Heart right ventricle (tissue), 16 donors: ENCODE data around the gene GPR31. TPM values are rescaled to one million over a fixed set of nuclear protein-coding genes. Genes with fewer than 3 reads are reported as not detected.
"Not testable (repeated sequence)": the region's sequence is repeated elsewhere in the genome, so short reads cannot be mapped to it uniquely, and the experiment has no call there.

Experiments
- ATAC-seq, 8 donors: fragments of 200-7000 bp; cut with Tn5 transposase; one replicate each; pipeline ENCODE4 v1.9.1; 2020; ENCODE audit warnings: mild to moderate bottlenecking in 8 of 8, moderate library complexity in 8 of 8, moderate number of reproducible peaks in 1 of 8
- DNase-seq, 2 donors: peaks; one replicate each; pipeline ENCODE4 v3.0.0-alpha.2; 2020
- H3K27ac ChIP-seq, 10 donors: fragments of 200-600 bp; sonication (generic) in 2 of 10; one replicate each; pipeline versions ENCODE4 v1.5.0 to v1.8.0; 2020 to 2022; ENCODE audit warnings: mild to moderate bottlenecking in 3 of 10
- H3K27me3 ChIP-seq, 7 donors: fragments of 200-600 bp; one replicate each; pipeline ENCODE4 v1.8.0; 2021 to 2022; ENCODE audit warnings: mild to moderate bottlenecking in 2 of 7
- H3K36me3 ChIP-seq, 9 donors: fragments of 200-600 bp; sonication (generic) in 1 of 9; one replicate each; pipeline versions ENCODE4 v1.5.0 to v1.8.0; 2020 to 2022; ENCODE audit warnings: mild to moderate bottlenecking in 2 of 9
- H3K4me1 ChIP-seq, 9 donors: fragments of 200-600 bp; sonication (generic) in 1 of 9; one replicate each; pipeline versions ENCODE4 v1.5.0 to v1.8.0; 2020 to 2022; ENCODE audit warnings: mild to moderate bottlenecking in 4 of 9
- H3K4me3 ChIP-seq, 10 donors: fragments of 200-600 bp; sonication (generic) in 2 of 10; one replicate each; pipeline versions ENCODE4 v1.5.0 to v1.8.0; 2020 to 2022; ENCODE audit warnings: mild to moderate bottlenecking in 7 of 10, moderate library complexity in 2 of 10
- H3K9me3 ChIP-seq, 11 donors: fragments of 200-600 bp in 10 of 11; sonication (generic) in 2 of 11; one replicate each; pipeline versions ENCODE4 v1.5.0 to v1.8.0; 2013 to 2022; ENCODE audit warnings: mild to moderate bottlenecking in 2 of 11, control low read depth in 1 of 11, moderate library complexity in 1 of 11
- WGBS, 2 donors: extraction: QIAGEN DNeasy Blood & Tissue Kit; methylation state at CpG; one replicate each; pipeline ENCODE4 v1.1.7; 2013; ENCODE audit warnings: inconsistent platforms in 1 of 2; 5-methylcytosine and 5-hydroxymethylcytosine counted together
- intact Hi-C, 10 donors: fragments of 100-400 bp; cut with DNase I; formaldehyde crosslinking; loops; one replicate each; pipeline versions ENCODE4 v1.11.1 to v1.14.2; 2022
- long read RNA-seq, 3 donors: library from polyadenylated mRNA; unstranded; transcript quantifications; one replicate each; pipeline ENCODE4 v2.0.0, GENCODE V29; 2020 to 2021
- polyA plus RNA-seq, 2 donors: library from polyadenylated mRNA; stranded (reverse); fragments of 200-250 nt; gene quantifications; one replicate each; pipeline ENCODE4 v1.2.3, GENCODE V29; 2013
- total RNA-seq, 10 donors: library from RNA; stranded (reverse); fragmentation: NEBNext Ultra II Directional in 3 of 10; extraction: Animal tissue kit (Norgen Biotek cat#: 25700) in 3 of 10; gene quantifications; one replicate each; pipeline versions ENCODE4 v1.2.1 to v1.2.4, GENCODE V29; 2021 to 2023
- TF ChIP-seq, protein P1 (sequence below), 9 donors: fragments of 200-600 bp; sonication (generic) in 2 of 9; IDR thresholded peaks; one replicate each; pipeline versions ENCODE4 v1.5.0 to v1.8.0; 2021 to 2022; ENCODE audit warnings: antibody characterized with exemption in 9 of 9, mild to moderate bottlenecking in 5 of 9, moderate library complexity in 1 of 9
- donor health status: Arrhythmogenic right ventricular cardiomyopathy.
- donor health status: ischemic (EF 13 %, LVEDD 7.1; RV severe dilation, severe dysfunction).
- donor health status: healthy with polysubstance abuse.
- donor health status: DM: no; HTN: yes; CAD: no.
- donor health status: DM: no; HTN: no; CAD: no.
- donor health status: ischemic (EF 25% LVEDD 6.9; RV normal size, moderate dysfunction).
- donor health status: ischemic (EF 25% LVEDD 5.7; RV mildly dilated, moderate dysfunction).
- donor health status: healthy.
- donor health status: DM: yes; HTN: yes; CAD: no.
- donor health status: Ischemic cardiomyopathy.
- donor health status: ischemic (EF 35%, LVEDD 5.7; RV mildly dilated, moderate dysfunction).
- donor health status: nonischemic (EF 11% LVEDD 7.7; RV severe dilation, severe dysfunction).
- donor health status: DM: yes; HTN: yes; CAD: no.
- donor health status: PGD.
- donor health status: ischemic (EF 29% LVEDD 5.4; RV normal size, mild dysfunction).
- donor health status: nonischemic (EF 23%, LVEDD 6.1; RV moderate dilation, normal function).

The GPR31 gene, protein sequence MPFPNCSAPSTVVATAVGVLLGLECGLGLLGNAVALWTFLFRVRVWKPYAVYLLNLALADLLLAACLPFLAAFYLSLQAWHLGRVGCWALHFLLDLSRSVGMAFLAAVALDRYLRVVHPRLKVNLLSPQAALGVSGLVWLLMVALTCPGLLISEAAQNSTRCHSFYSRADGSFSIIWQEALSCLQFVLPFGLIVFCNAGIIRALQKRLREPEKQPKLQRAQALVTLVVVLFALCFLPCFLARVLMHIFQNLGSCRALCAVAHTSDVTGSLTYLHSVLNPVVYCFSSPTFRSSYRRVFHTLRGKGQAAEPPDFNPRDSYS
- total RNA-seq: not detected
- not detected for polyA plus RNA-seq
- long read RNA-seq, donor 1: 0 reads
- long read RNA-seq, donor 2: 0 reads
- long read RNA-seq, donor 3: 0 reads

DNA sequence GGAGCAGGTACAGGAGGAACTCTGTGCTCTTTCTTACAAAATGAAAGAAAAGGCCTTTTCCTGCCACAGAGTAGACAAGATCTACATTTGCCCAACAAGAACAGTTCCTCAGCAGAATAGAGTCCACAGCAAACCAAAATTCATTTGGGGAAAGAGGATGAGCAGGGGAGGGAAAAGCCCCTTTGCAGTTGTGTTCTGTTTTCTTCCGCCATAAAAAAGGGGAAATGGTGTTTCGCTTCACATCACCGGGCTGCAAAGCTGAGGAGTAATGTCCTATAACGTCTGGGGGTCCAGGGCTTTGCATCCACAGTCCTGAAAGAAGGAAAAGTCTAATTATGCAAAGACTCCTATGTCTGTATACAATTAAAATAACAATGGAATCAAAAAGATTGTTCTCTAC is at the start of gene GPR31:
Gene GPR31, minus strand, starts transcription at position 118 of the 400 bp plus-strand sequence. CDS start 149 bp downstream, outside the sequence.
- H3K9me3 ChIP-seq: no peaks in the 10 kb centered on the region
- no peaks in the 10 kb centered on the region for H3K36me3 ChIP-seq
- DNase-seq (no peak), ATAC-seq (no peak)
- WGBS, 2 donors: 75 to 86% methylated on average over 4 of the region's 4 CpGs
- TF ChIP-seq, protein P1, sequence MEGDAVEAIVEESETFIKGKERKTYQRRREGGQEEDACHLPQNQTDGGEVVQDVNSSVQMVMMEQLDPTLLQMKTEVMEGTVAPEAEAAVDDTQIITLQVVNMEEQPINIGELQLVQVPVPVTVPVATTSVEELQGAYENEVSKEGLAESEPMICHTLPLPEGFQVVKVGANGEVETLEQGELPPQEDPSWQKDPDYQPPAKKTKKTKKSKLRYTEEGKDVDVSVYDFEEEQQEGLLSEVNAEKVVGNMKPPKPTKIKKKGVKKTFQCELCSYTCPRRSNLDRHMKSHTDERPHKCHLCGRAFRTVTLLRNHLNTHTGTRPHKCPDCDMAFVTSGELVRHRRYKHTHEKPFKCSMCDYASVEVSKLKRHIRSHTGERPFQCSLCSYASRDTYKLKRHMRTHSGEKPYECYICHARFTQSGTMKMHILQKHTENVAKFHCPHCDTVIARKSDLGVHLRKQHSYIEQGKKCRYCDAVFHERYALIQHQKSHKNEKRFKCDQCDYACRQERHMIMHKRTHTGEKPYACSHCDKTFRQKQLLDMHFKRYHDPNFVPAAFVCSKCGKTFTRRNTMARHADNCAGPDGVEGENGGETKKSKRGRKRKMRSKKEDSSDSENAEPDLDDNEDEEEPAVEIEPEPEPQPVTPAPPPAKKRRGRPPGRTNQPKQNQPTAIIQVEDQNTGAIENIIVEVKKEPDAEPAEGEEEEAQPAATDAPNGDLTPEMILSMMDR (IDR thresholded peaks at IDR 0.05): no peak
- no peak within 1 kb of the TSS for H3K27ac ChIP-seq
- peaks cover 0 to 21% (median 13%) of the 10 kb centered on the region in 7 donors for H3K27me3 ChIP-seq
- H3K4me1 ChIP-seq: peaks cover 0 to 10% (median 0%) of the 10 kb centered on the region in 9 donors
- intact Hi-C loops: no loop called here
- no peak within 1 kb of the TSS for H3K4me3 ChIP-seq

DNA sequence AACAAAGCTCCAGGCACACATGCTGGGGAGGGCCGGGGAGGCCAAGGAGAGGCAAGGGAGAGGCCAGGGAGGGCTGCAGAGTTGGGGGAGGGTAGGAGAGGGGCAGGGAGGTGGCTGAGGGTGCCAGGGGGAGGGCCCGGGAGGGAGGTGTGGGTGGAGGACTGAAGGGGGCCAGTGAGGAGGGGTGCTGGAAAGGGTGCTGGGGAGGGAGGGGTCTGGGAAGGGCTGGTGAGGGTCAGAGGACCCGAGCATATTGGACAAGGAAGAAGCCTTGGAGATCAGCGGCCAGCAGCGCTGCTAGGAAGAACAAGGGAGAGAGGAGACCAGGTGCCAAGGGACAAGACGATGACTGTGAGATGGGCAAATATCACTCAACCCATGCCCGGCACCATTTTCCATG is 49.7 kb upstream of the GPR31 start:
- DNase-seq (no peak), ATAC-seq (no peak)
- 82 to 94% methylated on average over 7 of the region's 7 CpGs for WGBS, 2 donors
- intact Hi-C loops: no loop called here
- TF ChIP-seq, protein P1 (IDR thresholded peaks at IDR 0.05): no peak
- Histone ChIP-seq H3K27ac (no peak overlapping the region), H3K4me3 (no peak overlapping the region), H3K27me3 (peaks cover 0 to 21% (median 0%) of the 10 kb centered on the region in 7 donors), H3K9me3 (no peaks in the 10 kb centered on the region), H3K4me1 (no peaks in the 10 kb centered on the region), H3K36me3 (no peaks in the 10 kb centered on the region)

DNA sequence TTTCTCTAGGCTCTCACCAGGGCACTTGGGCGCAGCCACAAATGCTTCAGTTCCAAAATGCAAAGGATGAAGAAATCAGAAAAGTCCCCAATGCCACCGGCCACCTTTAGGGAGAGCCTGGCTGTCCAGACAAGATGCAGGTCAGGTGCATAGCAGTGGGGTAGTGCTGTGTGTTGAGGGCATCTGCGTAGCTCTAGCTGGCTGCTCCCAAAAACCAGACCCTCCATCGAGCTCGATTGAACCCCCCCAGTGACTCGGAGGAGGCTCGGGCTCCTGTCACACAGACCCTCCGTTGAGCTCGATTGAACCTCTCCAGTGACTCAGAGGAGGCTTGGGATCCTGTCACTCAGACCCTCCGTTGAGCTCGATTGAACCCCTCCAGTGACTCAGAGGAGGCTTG is 47.5 kb upstream of the GPR31 start:
- H3K4me1 ChIP-seq, H3K36me3 ChIP-seq, DNase-seq, H3K9me3 ChIP-seq, H3K27ac ChIP-seq, intact Hi-C loops, H3K4me3 ChIP-seq, ATAC-seq: not testable (repeated sequence)
- peaks cover 0 to 35% (median 7%) of the 10 kb centered on the region in 7 donors for H3K27me3 ChIP-seq
- WGBS, 2 donors: 86 to 91% methylated on average over 10 to 11 of the region's 11 CpGs

DNA sequence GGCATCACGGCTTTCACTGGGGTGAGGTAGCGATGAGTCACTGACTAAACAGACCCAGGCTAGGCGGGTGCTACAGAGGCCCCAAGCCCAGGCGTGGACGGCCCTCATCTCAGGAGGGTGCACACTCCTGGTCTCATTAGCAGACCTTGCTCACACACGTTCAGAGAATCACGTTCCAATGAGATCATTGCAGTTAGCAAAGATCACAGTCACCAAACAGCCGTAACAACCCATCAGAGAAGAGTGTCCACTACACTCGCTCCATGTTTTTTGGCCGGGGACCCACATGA is 46.2 kb upstream of the GPR31 start:
- peaks cover 0 to 42% (median 14%) of the 10 kb centered on the region in 7 donors for H3K27me3 ChIP-seq
- H3K36me3 ChIP-seq, H3K4me3 ChIP-seq, intact Hi-C loops, H3K4me1 ChIP-seq, H3K27ac ChIP-seq, H3K9me3 ChIP-seq, DNase-seq: not testable (repeated sequence)
- peak in 5 of 8 donors; percentile 43 to 87 (median 79) for ATAC-seq
- 42 to 66% methylated on average over 6 to 9 of the region's 10 CpGs for WGBS, 2 donors

DNA sequence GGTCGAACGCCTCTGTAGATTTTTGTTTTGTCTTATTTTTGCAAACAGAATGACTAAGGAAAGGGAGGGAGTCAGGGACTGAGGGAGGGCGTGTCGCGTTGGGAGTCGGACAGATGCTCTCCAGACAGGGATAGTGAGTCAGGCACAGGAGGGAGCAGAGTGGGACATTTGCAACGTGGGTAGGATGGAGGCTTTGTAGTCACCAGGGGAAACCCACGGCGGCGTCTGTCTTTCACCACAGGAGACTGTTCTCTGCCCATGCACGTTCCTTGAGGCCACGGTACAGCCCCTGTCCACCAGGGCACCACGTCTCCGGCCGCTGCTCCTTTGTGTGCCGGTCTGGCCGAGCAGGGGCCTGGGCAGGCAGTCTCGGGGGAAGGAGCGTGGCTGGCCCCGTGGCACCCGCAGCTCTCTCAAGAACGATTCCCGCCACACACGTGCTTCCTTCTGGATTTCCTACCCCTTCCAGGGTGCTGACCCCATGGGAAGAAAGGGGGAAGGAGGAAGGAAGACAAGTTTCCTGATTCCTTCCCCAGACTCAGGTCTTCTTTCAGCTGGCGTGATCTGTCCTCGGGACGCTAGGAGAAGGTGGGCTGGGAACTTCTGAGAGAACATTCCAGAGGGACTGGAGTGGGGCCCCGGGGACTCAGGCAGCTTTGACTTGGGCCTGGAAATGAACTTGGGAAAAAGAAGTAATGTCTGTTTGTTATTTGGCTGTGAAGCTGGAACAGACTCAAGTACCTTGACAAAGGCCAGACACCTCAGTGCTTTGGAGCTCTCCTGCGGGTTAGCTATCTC is 45.7 kb upstream of the GPR31 start:
- H3K4me3 ChIP-seq, intact Hi-C loops, H3K9me3 ChIP-seq, DNase-seq, H3K36me3 ChIP-seq, H3K27ac ChIP-seq, H3K4me1 ChIP-seq: not testable (repeated sequence)
- peaks cover 0 to 42% (median 14%) of the 10 kb centered on the region in 7 donors for H3K27me3 ChIP-seq
- peak in 3 of 8 donors; percentile 12 to 58 (median 32) for ATAC-seq
- 74 to 83% methylated on average over 26 to 28 of the region's 29 CpGs for WGBS, 2 donors

DNA sequence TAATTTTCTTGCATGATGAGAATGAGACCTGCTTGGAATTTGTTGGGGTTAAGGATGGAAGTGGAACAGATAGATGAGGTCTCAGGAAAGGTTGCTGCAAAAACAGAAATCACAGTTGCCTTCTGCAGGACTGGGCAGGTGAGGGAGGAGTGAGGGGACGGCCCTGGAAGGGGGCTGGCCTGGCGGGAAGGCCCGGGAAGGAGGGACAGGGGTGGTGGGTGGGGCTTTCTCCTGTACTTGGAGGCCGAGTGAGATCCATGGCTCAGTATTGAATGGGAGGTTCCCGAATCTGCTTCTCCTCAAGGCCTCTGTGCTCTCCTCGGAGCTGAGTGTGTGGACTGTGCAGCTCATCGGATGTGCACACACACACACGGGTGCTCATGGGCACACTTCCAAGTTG is 44.8 kb upstream of the GPR31 start:
- H3K4me1 ChIP-seq, H3K4me3 ChIP-seq, intact Hi-C loops, DNase-seq, H3K9me3 ChIP-seq, H3K36me3 ChIP-seq, H3K27ac ChIP-seq, ATAC-seq: not testable (repeated sequence)
- H3K27me3 ChIP-seq: peaks cover 0 to 48% (median 19%) of the 10 kb centered on the region in 7 donors
- 85 to 93% methylated on average over 5 to 8 of the region's 8 CpGs for WGBS, 2 donors
